CD4-positive, alpha-beta memory T cell (primary cell): Measurements from ENCODE around the gene SLC51B. TPM values are rescaled to one million over a fixed set of nuclear protein-coding genes. Genes with fewer than 3 reads are reported as not detected.

ENCODE experiments used
- CTCF ChIA-PET: fragments of 350-600 bp; sonication (Branson Sonifier 250); formaldehyde crosslinking; loops from one replicate; lab custom pipeline; 2021; ENCODE audit warnings: inconsistent platforms; ENCODE audit not compliant: partially characterized antibody; lab: Charles Lee
- POLR2A ChIA-PET: fragments of 350-600 bp; sonication (Branson Sonifier 250); formaldehyde crosslinking; loops from one replicate; lab custom pipeline; 2021; ENCODE audit not compliant: partially characterized antibody; lab: Charles Lee
- DNase-seq, 5 donors: peaks; one replicate each; pipeline versions ENCODE4 v3.0.0 to v3.0.0-alpha.2; 2020 to 2022; ENCODE audit warnings: mixed read lengths in 1 of 5
- H3K27ac ChIP-seq: one replicate; pipeline ENCODE4 v1.7.0; 2013; ENCODE audit warnings: low read depth, low read length
- H3K27me3 ChIP-seq: 2 replicates; pipeline ENCODE4 v1.7.0; 2013; ENCODE audit warnings: mild to moderate bottlenecking, low read length, moderate library complexity; ENCODE audit not compliant: insufficient read depth
- H3K36me3 ChIP-seq: 2 replicates; pipeline ENCODE4 v1.7.0; 2013; ENCODE audit warnings: mild to moderate bottlenecking, low read length, moderate library complexity; ENCODE audit not compliant: insufficient read depth
- H3K4me1 ChIP-seq: 2 replicates; pipeline ENCODE4 v1.7.0; 2013; ENCODE audit warnings: mild to moderate bottlenecking, low read length, moderate library complexity; ENCODE audit not compliant: insufficient read depth
- H3K4me3 ChIP-seq, 2 donors: one replicate each; pipeline ENCODE4 v1.7.0; 2013; ENCODE audit warnings: low read length in 2 of 2, mild to moderate bottlenecking in 1 of 2
- H3K9me3 ChIP-seq, 2 donors: one replicate each; pipeline ENCODE4 v1.7.0; 2013; ENCODE audit warnings: low read length in 2 of 2, control low read depth in 1 of 2; ENCODE audit not compliant: control insufficient read depth in 1 of 2
- H3K27ac Mint-ChIP-seq, 7 donors: one replicate each; pipeline ENCODE4 v1.8.0; 2020 to 2021; ENCODE audit warnings: mixed read lengths in 7 of 7, mild to moderate bottlenecking in 6 of 7, inconsistent platforms in 3 of 7, moderate library complexity in 3 of 7
- H3K27me3 Mint-ChIP-seq, 2 donors: one replicate each; pipeline ENCODE4 v1.8.0; 2020 to 2021; ENCODE audit warnings: mixed read lengths in 2 of 2
- H3K36me3 Mint-ChIP-seq, 2 donors: one replicate each; pipeline ENCODE4 v1.8.0; 2020 to 2021; ENCODE audit warnings: mixed read lengths in 2 of 2, inconsistent platforms in 1 of 2, mild to moderate bottlenecking in 1 of 2
- H3K4me1 Mint-ChIP-seq, 4 donors: one replicate each; pipeline ENCODE4 v1.8.0; 2020 to 2021; ENCODE audit warnings: mixed read lengths in 4 of 4, mild to moderate bottlenecking in 1 of 4
- H3K4me3 Mint-ChIP-seq, 8 donors: one replicate each; pipeline ENCODE4 v1.8.0; 2020 to 2021; ENCODE audit warnings: mixed read lengths in 8 of 8, mild to moderate bottlenecking in 7 of 8, moderate library complexity in 6 of 8, inconsistent platforms in 3 of 8
- H3K9me3 Mint-ChIP-seq, 8 donors: one replicate each; pipeline ENCODE4 v1.8.0; 2020 to 2021; ENCODE audit warnings: mixed read lengths in 8 of 8, mild to moderate bottlenecking in 5 of 8, inconsistent platforms in 3 of 8, moderate library complexity in 1 of 8
- intact Hi-C: fragments of 100-400 bp; cut with micrococcal nuclease; formaldehyde crosslinking; loops from one replicate; pipeline ENCODE4 v1.15.1; 2023
- polyA plus RNA-seq, 2 donors: library from polyadenylated mRNA; unstranded; fragments of 300-500 nt; fragmentation: Illumina TruSeq; gene quantifications; one replicate each; pipeline ENCODE4 v1.2.3, GENCODE V29; 2021
- total RNA-seq, 2 experiments: library from RNA; stranded (reverse); gene quantifications; one replicate each; pipeline ENCODE4 v1.2.3, GENCODE V29; 2021

The SLC51B gene
- total and polyA plus RNA-seq, 4 experiments from 2014 or later: not detected

GRCh38 chr15:65082303-65082953, 37.2 kb downstream of the SLC51B start:
- intact Hi-C loops: no loop called here
- Histone ChIP-seq H3K9me3 (no peaks in the 10 kb centered on the region), H3K4me1 (peaks cover 10% of the 10 kb centered on the region), H3K4me3 (no peak overlapping the region), H3K36me3 (no peaks in the 10 kb centered on the region), H3K27me3 (no peaks in the 10 kb centered on the region), H3K27ac (no peak overlapping the region)
- H3K27me3 Mint-ChIP-seq: peaks cover 26 to 31% of the 10 kb centered on the region in 2 donors
- no peaks in the 10 kb centered on the region for H3K9me3 Mint-ChIP-seq
- peak overlapping the region in 4 of 8 donors; percentile 35 to 67 (median 48) for H3K4me3 Mint-ChIP-seq
- ChIA-PET POLR2A (no interaction called here), CTCF (no interaction called here)
- peaks cover 12 to 22% (median 18%) of the 10 kb centered on the region in 4 donors for H3K4me1 Mint-ChIP-seq
- H3K36me3 Mint-ChIP-seq: no peaks in the 10 kb centered on the region
- DNase-seq: peak in 1 of 5 donors; percentile 12
- H3K27ac Mint-ChIP-seq: peak overlapping the region in 2 of 7 donors; percentile 23 to 47

DNA sequence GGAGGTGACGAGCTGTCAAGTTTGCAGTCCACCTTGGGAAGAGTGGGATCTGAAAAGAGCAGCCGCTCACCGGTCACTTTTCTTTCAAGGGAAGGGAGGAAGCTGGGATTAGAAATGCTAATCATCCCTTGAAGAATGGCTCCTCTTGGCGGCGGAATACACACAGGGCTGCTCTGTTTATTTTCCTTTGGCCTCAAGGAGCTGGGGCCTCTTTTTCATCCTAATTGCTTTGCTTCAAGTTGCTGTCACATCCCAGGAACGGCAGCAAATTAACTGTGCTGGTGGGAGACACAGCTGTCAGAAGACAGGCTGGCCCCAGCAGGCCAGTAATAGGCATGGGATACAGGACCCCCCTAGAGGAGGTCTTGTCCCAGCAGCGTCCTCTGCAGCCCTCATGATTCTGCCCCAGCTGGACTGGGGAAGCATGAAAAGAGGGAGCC, 38.1 kb downstream of the SLC51B start:
- intact Hi-C loops: no loop called here
- peaks cover 25% of the 10 kb centered on the region in 2 donors for H3K27me3 Mint-ChIP-seq

DNA sequence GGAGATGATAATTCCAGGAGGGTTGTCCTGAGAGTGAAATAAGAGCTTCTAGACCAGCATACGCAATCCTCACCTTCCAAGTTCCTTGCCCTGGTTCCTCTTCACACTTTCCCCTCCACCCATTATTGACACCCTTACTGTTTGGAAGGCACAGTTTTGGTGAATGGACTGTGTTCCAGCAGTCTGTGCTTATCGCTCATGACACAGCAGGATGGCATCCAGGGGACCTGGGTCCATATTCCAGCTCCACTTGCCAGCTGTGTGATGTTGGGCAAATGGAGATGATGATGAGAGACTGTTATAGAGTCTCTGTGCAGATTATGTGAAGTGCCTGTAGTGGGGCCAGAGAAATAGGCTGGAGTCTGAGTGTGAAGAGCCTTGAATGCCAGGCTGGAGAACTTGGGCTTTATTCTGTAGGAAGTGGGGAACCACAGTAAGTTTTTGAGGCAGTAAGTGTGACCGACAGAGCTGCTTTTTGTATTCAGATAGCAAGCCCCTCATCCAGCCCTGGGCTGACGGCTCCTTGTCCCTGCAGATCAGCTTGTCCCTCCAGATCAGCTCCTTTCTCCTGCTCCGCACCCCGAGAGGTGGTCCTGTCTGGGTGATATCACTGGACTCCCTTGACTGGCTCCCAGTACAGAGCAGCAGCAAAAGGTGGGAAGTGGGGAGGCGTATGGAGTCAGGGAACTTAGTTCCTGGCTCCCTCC, 39.5 kb downstream of the SLC51B start:
- Histone ChIP-seq H3K4me3 (no peak overlapping the region), H3K36me3 (no peaks in the 10 kb centered on the region), H3K4me1 (peaks cover 10% of the 10 kb centered on the region), H3K27ac (no peak overlapping the region), H3K27me3 (no peaks in the 10 kb centered on the region), H3K9me3 (no peaks in the 10 kb centered on the region)
- POLR2A ChIA-PET: no interaction called here
- Mint-ChIP-seq H3K4me3 (no peak overlapping the region), H3K27ac (no peak overlapping the region), H3K4me1 (peaks cover 7 to 15% (median 11%) of the 10 kb centered on the region in 4 donors), H3K36me3 (no peaks in the 10 kb centered on the region), H3K9me3 (no peaks in the 10 kb centered on the region), H3K27me3 (peaks cover 16 to 20% of the 10 kb centered on the region in 2 donors)
- DNase-seq: no peak
- intact Hi-C loops: no loop called here
- CTCF ChIA-PET: no interaction called here

More for the DNA sequence above, 38.1 kb downstream of the SLC51B start:
- CTCF ChIA-PET: no interaction called here
- peaks cover 10% of the 10 kb centered on the region for H3K4me1 ChIP-seq
- H3K27ac ChIP-seq: no peak overlapping the region
- POLR2A ChIA-PET: interaction anchor here (0.6 kb wide), 1 partner anchor 214 kb away, joined by 3 read pairs; no protein-coding TSS in a partner anchor
- Mint-ChIP-seq H3K27ac (no peak overlapping the region), H3K36me3 (no peaks in the 10 kb centered on the region), H3K4me3 (no peak overlapping the region), H3K4me1 (peaks cover 8 to 15% (median 11%) of the 10 kb centered on the region in 4 donors), H3K9me3 (no peaks in the 10 kb centered on the region)
- DNase-seq: no peak
- no peaks in the 10 kb centered on the region for H3K27me3 ChIP-seq
- H3K4me3 ChIP-seq: no peak overlapping the region
- no peaks in the 10 kb centered on the region for H3K36me3 ChIP-seq
- no peaks in the 10 kb centered on the region for H3K9me3 ChIP-seq

- peaks cover 10% of the 10 kb centered on the region for H3K4me1 ChIP-seq
- H3K4me1 Mint-ChIP-seq: peaks cover 7 to 15% (median 11%) of the 10 kb centered on the region in 4 donors
- no peak for DNase-seq
- ChIA-PET POLR2A (no interaction called here), CTCF (no interaction called here)
- no peaks in the 10 kb centered on the region for H3K36me3 Mint-ChIP-seq
- intact Hi-C loops: no loop called here
- H3K27ac ChIP-seq: no peak overlapping the region
- H3K27me3 ChIP-seq: no peaks in the 10 kb centered on the region
- H3K9me3 ChIP-seq: no peaks in the 10 kb centered on the region
- H3K27me3 Mint-ChIP-seq: peaks cover 16 to 20% of the 10 kb centered on the region in 2 donors
- no peak overlapping the region for H3K27ac Mint-ChIP-seq
- no peaks in the 10 kb centered on the region for H3K9me3 Mint-ChIP-seq
- no peak overlapping the region for H3K4me3 ChIP-seq
- no peak overlapping the region for H3K4me3 Mint-ChIP-seq
- no peaks in the 10 kb centered on the region for H3K36me3 ChIP-seq
These were observed 40.1 kb downstream of the SLC51B start for GRCh38 chr15:65085207-65085753.

GRCh38 chr15:65085990-65086679, 40.9 kb downstream of the SLC51B start:
- Mint-ChIP-seq H3K4me1 (peaks cover 7 to 14% (median 10%) of the 10 kb centered on the region in 4 donors), H3K4me3 (no peak overlapping the region), H3K27me3 (peaks cover 13 to 15% of the 10 kb centered on the region in 2 donors), H3K36me3 (no peaks in the 10 kb centered on the region), H3K27ac (peak overlapping the region in 1 of 7 donors; percentile 18), H3K9me3 (no peaks in the 10 kb centered on the region)
- POLR2A ChIA-PET: no interaction called here
- Histone ChIP-seq H3K36me3 (no peaks in the 10 kb centered on the region), H3K27ac (no peak overlapping the region), H3K4me1 (peaks cover 10% of the 10 kb centered on the region), H3K27me3 (no peaks in the 10 kb centered on the region), H3K4me3 (no peak overlapping the region), H3K9me3 (no peaks in the 10 kb centered on the region)
- DNase-seq: no peak
- CTCF ChIA-PET: interaction anchor here (1.0 to 1.1 kb wide), 2 partner anchors 12 to 351 kb away, joined by 3 read pairs; no protein-coding TSS in a partner anchor
- intact Hi-C loops: no loop called here

DNA sequence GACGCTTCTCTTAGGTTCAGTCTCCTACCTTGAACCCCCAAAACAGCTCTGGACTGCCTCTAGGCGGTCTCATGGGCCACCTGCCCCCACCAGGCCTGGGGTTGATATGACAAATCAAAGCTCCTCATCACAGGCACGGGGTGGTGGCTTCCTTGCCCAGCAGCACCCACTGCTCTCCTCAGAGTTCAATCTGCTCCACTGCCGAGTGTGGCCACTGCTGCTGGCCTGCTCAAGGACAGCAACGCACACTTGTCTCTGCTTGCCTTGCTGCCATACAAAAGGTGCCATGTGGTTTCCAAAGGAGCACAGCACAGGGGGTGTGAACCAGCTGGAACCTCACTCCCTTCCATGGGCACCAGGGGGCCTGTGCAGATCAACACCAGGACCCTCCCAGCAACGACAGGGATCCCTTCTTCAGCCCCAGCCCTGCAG, 41.5 kb downstream of the SLC51B start:
- no peak for DNase-seq
- intact Hi-C loops: no loop called here
- Mint-ChIP-seq H3K27me3 (peaks cover 12% of the 10 kb centered on the region in 2 donors), H3K4me1 (peaks cover 7 to 14% (median 9%) of the 10 kb centered on the region in 4 donors), H3K4me3 (no peak overlapping the region), H3K36me3 (no peaks in the 10 kb centered on the region), H3K27ac (no peak overlapping the region), H3K9me3 (no peaks in the 10 kb centered on the region)
- Histone ChIP-seq H3K27me3 (no peaks in the 10 kb centered on the region), H3K36me3 (no peaks in the 10 kb centered on the region), H3K4me3 (no peak overlapping the region), H3K4me1 (peaks cover 10% of the 10 kb centered on the region), H3K9me3 (no peaks in the 10 kb centered on the region), H3K27ac (no peak overlapping the region)
- ChIA-PET CTCF (interaction anchor here (0.8 to 1.5 kb wide), 5 partner anchors 9 to 352 kb away, joined by 3 to 4 read pairs (median 3); no protein-coding TSS in a partner anchor), POLR2A (no interaction called here)
